Stimulated activated CD4-positive, alpha-beta T cell treated with anti-CD3 and anti-CD28 coated beads, Interleukin-4, amount 100 ng/mL, for 24 hours (primary cell): ENCODE measurements around the gene GABBR2.

Experiments
- DNase-seq: peaks from one replicate; pipeline ENCODE4 v3.0.0-alpha.2; 2020

The GABBR2 gene

DNA sequence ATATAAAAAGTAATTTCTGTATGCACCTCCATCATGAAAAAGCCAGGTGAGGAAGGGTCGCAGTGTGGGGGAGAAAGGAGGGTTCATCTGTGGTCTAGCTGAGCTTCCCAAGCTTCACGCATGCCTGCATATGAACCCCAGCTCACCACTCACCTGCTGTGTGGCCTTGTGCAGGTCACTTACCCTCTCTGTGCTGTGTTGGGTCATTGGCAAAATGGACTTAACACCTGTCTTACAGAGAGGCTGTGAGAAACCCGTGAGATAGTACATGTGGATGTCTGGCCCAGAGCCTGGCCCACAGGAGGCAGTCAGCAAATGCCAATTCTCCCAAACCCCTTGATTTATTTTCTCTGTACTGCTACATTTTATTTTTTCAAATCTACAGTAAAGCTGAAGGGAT is 88.9 kb downstream of the GABBR2 start:
- DNase-seq = no peak

DNA sequence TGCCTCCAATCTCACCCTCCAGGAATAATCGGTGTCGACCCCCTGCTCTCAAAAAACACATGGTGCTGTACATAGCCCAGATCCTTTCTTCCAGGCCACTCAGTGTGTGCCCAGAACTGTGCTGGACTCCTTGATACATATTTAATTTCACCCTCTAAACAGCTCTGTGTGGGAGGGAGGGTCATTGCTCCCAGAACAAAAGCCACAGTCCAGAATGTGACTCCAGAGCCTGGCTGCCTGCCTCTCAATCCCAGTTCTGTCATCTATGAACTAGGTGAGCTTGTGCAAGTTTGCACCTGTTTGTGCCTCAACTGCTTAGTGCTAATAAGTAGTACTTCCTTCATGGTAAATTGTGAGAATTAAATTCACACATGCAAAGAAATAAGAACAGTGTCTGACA is 93.1 kb downstream of the GABBR2 start:
- DNase-seq = no peak

GRCh38 chr9:98614941-98615340 is 93.8 kb downstream of the GABBR2 start:
- DNase-seq = no peak

GRCh38 chr9:98612061-98612752 is 96.5 kb downstream of the GABBR2 start:
- DNase-seq = no peak

DNA sequence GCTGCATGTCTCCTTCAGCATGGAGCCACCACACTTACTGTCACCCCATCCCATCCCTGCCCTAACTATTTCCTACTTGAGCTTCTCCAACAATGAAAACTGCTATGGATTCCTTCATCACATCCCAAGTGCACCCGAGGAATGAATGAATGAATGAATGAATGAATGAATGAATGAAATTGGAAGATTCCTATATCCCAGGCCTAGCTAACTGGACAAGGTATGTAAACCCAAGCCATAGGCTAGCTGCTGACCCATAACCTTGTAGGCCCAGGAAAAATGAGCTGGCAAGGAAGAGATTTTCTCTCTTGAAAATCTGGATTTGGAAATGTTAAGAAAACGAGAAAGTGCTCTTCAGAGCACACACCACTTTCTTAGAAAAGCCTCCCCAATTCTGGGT is 97.4 kb downstream of the GABBR2 start:
- no peak for DNase-seq

- DNase-seq = no peak
These were observed 98.0 kb downstream of the GABBR2 start for GRCh38 chr9:98610711-98611110.

- no peak for DNase-seq
These were observed 98.5 kb downstream of the GABBR2 start for GRCh38 chr9:98610211-98610610.

DNA sequence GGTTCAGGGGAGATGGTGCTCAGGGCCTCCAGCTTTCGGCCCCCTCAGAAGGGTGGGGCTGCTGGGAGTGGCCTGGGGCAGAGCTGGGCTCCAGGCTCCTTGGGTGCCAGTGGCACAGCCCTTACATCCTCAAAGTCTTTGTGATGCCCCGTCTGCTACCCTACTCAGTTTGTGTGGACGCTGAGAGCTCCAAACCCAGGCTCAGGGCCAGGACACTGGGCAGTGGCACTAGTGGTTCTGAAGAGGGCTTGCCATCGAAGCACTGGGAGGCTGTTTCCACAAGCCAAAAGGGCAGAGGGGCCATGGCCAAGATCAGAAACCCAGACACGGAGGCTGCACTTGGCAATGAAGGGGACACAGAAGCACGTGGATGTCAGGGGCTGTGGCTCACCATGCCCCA is 99.1 kb downstream of the GABBR2 start:
- DNase-seq = no peak

- DNase-seq = no peak
These were observed 100.9 kb downstream of the GABBR2 start for GRCh38 chr9:98607787-98608186.

DNA sequence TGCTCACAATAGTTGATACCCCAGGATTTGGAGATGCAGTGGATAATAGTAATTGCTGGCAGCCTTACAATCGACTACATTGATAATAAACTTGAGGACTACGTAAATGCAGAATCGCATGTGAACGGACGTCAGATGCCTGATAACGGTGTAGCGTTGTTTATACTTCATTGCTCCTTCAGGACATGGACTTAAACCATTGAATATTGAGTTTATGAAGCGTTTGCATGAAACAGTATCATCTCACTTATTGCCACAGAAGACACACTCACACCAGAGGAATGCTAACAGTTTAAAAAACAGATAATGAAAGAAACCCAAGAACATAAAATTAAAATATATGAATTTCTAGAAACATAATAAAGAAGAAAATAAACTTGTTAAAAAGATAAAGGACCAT is 101.6 kb downstream of the GABBR2 start:
- DNase-seq = no peak

GRCh38 chr9:98606730-98607129 is 102.0 kb downstream of the GABBR2 start:
- no peak for DNase-seq

DNA sequence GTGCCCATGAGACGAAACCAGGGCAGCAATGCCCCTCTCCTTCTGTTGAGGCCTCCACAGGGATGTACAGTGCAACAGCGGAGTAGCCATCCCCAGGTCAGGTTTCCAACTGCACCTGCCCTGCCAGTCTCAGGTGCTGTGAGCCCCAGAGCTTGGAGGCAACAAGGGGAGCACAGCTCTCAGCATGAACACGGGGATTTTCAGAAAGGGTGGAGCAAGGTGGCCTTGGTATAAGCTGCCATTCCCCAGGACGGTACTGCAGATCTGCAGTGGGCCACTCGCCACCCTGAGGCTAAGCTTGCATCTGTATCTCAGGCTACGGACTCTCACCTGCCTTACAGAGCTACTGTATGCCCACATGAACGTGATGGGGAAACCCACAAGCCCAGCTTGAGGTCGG is 103.6 kb downstream of the GABBR2 start:
- no peak for DNase-seq

DNA sequence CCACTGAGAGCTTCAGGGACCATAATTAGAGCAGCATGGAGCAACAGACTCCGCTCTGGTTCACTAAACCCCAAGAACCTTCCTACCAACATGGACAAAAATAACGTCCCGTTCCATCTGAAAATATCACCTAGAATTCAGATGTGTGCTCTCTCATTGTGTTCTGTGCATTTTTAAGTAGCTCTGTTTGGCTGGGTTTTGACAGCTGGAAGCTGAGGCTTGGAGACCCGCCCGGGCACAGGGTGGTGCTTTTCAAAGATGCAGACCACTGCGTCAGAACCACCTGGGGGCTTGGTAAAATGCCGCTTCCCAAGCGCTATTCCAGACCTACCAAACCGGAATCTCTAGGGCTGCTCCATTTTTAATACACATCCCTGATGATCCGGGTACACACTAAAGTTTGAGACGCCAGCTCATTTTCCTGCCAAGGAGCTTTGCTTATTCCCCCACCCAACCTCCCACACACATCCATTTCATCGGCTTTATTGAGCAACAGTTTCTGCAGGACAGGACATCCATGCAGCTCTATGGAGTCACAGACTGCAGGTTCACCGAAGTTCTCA is 104.8 kb downstream of the GABBR2 start:
- no peak for DNase-seq

DNA sequence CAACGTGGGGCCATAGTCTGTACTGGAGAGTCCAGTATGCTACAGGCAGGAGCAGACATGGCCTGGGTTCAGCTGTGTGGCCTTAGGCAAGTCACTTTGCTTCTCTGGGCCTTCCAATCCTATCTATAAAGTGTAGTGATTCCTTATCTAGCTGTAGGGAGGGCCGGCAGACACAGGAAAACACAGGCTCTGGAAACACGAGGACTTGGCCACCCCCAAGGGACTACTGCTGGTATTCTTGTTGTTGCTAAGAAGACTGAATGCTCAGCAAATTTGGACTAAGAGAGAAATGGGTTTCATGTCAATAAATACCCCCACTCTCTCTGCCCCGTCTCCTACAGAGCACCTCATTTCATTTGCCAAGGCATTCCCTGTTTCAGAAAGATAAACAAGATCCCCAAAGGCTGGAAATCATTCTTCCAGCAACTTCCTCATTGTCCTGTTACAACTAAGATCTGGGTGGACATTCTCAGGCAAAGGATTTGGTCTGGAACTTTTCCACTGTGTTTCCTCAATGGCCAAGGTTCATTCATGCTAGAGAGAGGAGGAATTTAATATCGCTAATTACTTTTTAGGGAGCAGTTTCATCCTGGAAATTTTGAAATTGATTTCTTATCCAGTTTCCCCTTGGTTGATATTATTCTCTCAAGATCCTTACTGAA is 105.8 kb downstream of the GABBR2 start:
- DNase-seq = no peak

GRCh38 chr9:98600631-98601030 is 108.1 kb downstream of the GABBR2 start:
- DNase-seq = no peak

DNA sequence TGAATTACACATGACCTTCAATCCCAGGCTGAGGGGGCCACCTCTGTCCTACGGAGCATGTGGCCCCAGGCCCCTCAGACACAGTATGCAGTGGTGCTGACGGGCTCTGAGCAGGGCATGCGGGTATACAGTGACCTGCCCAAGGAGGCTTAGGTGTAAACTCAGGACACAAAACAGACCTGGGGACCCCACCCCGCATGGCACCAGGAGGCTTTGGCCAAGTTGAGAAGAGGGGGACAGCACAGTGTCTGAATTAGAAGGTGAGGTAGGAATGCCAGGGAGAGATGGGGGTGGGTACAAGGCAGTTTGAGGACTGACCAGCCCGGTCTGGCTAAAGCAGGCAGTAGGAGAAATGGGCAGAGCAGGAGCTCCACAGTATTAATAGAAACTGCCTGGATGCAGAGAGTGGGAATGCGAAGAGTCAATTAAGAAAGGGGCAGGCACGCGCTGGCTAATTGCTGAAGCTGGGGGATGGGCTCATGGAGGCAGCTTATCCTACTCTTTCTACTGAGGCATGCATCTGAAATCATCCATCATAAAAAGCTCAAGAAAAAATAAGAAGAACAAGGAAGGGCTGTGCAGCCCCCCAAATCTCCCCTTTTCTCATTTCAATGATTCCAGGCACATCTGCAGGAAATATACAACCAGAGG is 109.0 kb downstream of the GABBR2 start:
- DNase-seq = no peak

GRCh38 chr9:98598861-98599260 is 109.9 kb downstream of the GABBR2 start:
- DNase-seq = no peak

DNA sequence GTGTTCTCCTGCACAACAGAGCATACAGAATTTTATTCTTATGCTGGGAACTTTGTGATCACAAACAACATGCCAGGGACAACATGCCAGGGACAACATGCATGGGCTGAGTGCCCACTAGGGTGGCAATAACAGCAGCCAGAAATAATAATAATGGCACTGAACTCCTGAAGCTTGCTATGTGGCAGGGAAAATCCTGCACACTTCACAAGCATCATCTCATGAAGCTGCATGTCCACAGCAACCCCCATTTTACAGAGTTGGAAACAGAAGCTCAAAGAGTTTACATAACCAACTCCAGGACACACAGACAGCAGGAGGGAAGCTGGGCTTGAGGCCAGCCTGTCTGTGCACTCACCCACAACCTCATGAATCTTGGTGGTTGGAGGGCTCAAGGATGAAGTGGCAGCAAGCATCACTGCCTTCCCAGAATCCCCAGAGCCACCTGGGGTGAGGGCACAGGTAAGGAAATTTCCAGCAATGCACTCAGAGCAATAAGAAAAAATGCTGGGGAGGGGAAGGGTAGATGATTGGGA is 111.4 kb downstream of the GABBR2 start:
- no peak for DNase-seq

GRCh38 chr9:98596486-98596885 is 112.2 kb downstream of the GABBR2 start:
- no peak for DNase-seq

- no peak for DNase-seq
These were observed 114.1 kb downstream of the GABBR2 start for GRCh38 chr9:98594546-98595160.

DNA sequence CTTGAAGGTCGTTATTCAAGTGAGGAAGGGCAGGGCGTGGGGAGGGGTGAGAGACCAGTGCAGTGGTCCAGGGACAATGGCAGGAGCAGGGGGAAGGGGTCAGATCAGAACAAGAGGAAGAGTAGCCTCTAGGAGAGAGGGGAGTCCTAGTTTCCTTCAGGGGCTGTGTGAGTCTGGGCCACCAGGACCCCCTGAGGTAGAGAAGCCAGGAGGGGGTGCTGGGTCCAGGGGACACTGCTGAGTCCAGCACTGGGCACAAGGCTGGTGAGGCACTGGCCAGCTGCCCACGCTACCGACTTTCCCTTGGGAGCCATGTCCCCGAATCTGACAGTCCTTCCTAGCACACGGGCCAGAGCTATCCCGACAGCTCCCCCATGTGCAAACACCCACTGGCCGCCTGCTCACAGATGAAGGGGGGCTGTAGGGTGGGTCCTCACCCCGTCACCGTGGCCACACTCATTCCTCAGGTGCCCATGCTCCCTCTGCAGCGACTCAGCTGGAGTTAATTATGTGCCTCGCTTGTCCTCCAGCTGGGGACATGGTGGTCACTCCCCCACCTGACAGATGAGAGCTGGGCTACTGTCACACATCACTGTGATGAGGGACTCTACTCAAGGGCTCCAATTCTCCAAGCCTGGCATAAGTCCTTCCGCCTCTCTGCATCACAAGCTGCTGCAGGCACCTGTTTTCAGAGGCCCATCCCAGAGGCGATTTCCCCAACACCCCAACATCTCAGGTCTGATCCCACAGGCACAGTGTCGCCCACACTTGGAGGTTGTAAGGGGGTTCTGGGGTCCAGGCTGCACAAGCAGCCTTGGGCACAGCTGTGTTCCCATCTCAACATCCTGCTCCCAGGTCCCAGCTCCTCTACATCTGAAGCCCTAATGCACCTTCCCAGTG is 115.1 kb downstream of the GABBR2 start:
- DNase-seq = no peak

- no peak for DNase-seq
These were observed 117.0 kb downstream of the GABBR2 start for GRCh38 chr9:98591696-98592095.
